ENCODE results near the gene COL19A1.

- TF ChIP-seq CTCF (IDR thresholded peaks at IDR 0.05): no peak
- no peak for TF ChIP-seq EP300 (IDR thresholded peaks at IDR 0.05)
- no peak for TF ChIP-seq POLR2A (IDR thresholded peaks at IDR 0.05)
Observed at GRCh38 chr6:69976591-69977090, 110.3 kb downstream of the COL19A1 start.

All from ovary (tissue), 3 donors.